OCI-LY3 (cell line): ENCODE results near the gene PFDN1.

Source experiments
- CTCF ChIP-seq: fragments of 200-600, 300-600 bp; sonication (generic); IDR thresholded peaks from 2 replicates; pipeline ENCODE4 v1.5.1; 2014; ENCODE audit warnings: antibody characterized with exemption, low read length, low read depth
- EZH2phosphoT487 ChIP-seq: fragments of 200-600 bp; shearing (Covaris generic); IDR thresholded peaks from 2 replicates; pipeline ENCODE4 v1.6.1; 2018; ENCODE audit warnings: antibody characterized with exemption, mixed run types, low read depth

GRCh38 chr5:140245926-140246325 lies 57.0 kb downstream of the PFDN1 start:
- TF ChIP-seq CTCF = no peak
- TF ChIP-seq EZH2phosphoT487 = no peak
